OCI-LY1 (cell line): Measurements from ENCODE around the gene FAM117A.

Experiments used
- EZH2 ChIP-seq: fragments of 200-600 bp; sonication (generic), shearing (Covaris generic); IDR thresholded peaks from 2 replicates; pipeline ENCODE4 v1.8.0; 2017; ENCODE audit warnings: borderline replicate concordance, mixed run types, mild to moderate bottlenecking, antibody characterized with exemption, low read length, moderate library complexity, mixed read lengths
- TF ChIP-seq, protein P1 (sequence below): fragments of 200-600 bp; sonication (generic), shearing (Covaris generic); IDR thresholded peaks from 2 replicates; pipeline ENCODE4 v1.5.1; 2017; ENCODE audit warnings: mild to moderate bottlenecking, antibody characterized with exemption, low read length, moderate library complexity, mixed read lengths

DNA sequence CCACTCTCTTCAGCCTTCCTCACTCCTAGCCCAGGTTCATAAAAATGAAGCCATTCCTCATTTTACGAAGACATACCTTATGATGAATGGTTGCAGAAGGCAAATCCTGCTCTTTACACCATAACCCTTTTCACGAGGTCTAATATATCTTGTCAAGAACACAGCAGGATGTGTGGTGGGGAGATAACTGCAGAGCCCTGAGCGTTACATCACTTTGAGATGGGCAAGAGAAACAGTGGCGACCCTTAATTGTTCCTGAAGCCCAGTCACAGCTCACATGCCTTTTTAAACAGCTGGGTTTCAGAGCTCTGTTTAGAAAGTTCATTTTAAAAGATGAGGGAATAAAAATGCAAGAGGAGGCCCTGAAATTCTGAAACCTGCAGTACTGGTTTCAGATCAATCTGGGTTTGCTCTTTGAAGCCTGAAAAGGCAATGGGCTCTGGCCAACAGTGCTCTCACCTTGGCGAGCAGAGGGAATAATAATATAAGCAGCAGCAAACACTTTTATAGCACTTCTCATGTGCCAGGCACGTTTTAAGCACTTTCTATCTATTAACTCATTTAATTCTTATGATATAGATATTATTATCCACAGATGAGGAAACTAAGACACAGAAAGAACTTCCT, 2.9 kb downstream of the FAM117A start:
- TF ChIP-seq, protein P1, sequence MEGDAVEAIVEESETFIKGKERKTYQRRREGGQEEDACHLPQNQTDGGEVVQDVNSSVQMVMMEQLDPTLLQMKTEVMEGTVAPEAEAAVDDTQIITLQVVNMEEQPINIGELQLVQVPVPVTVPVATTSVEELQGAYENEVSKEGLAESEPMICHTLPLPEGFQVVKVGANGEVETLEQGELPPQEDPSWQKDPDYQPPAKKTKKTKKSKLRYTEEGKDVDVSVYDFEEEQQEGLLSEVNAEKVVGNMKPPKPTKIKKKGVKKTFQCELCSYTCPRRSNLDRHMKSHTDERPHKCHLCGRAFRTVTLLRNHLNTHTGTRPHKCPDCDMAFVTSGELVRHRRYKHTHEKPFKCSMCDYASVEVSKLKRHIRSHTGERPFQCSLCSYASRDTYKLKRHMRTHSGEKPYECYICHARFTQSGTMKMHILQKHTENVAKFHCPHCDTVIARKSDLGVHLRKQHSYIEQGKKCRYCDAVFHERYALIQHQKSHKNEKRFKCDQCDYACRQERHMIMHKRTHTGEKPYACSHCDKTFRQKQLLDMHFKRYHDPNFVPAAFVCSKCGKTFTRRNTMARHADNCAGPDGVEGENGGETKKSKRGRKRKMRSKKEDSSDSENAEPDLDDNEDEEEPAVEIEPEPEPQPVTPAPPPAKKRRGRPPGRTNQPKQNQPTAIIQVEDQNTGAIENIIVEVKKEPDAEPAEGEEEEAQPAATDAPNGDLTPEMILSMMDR: no peak
- TF ChIP-seq EZH2: no peak
